Memory B cell (primary cell): ENCODE data around the gene NISCH.
A peak's percentile ranks its signal among the peaks of the same experiment; 100 is the strongest.

ENCODE experiments used
- ATAC-seq: fragments of 150-1000 bp; cut with Tn5 transposase; 2 replicates; pipeline ENCODE4 v1.10.0; 2021; ENCODE audit warnings: low read depth, mild to moderate bottlenecking, moderate library complexity
- DNase-seq, 2 donors: peaks; one replicate each; pipeline ENCODE4 v3.0.0; 2022; ENCODE audit warnings: low spot score in 2 of 2
- H3K27ac Mint-ChIP-seq: one replicate; pipeline ENCODE4 v1.8.0; 2022; ENCODE audit warnings: mild to moderate bottlenecking, moderate library complexity, mixed read lengths
- H3K27me3 Mint-ChIP-seq: one replicate; pipeline ENCODE4 v1.8.0; 2022; ENCODE audit warnings: mixed read lengths
- H3K36me3 Mint-ChIP-seq: one replicate; pipeline ENCODE4 v1.8.0; 2022; ENCODE audit warnings: mild to moderate bottlenecking, mixed read lengths
- H3K4me1 Mint-ChIP-seq: one replicate; pipeline ENCODE4 v1.8.0; 2022; ENCODE audit warnings: mixed read lengths
- H3K4me3 Mint-ChIP-seq: one replicate; pipeline ENCODE4 v1.8.0; 2022; ENCODE audit warnings: mild to moderate bottlenecking, moderate library complexity, mixed read lengths
- H3K9me3 Mint-ChIP-seq: one replicate; pipeline ENCODE4 v1.8.0; 2022; ENCODE audit warnings: mixed read lengths

The NISCH gene

DNA sequence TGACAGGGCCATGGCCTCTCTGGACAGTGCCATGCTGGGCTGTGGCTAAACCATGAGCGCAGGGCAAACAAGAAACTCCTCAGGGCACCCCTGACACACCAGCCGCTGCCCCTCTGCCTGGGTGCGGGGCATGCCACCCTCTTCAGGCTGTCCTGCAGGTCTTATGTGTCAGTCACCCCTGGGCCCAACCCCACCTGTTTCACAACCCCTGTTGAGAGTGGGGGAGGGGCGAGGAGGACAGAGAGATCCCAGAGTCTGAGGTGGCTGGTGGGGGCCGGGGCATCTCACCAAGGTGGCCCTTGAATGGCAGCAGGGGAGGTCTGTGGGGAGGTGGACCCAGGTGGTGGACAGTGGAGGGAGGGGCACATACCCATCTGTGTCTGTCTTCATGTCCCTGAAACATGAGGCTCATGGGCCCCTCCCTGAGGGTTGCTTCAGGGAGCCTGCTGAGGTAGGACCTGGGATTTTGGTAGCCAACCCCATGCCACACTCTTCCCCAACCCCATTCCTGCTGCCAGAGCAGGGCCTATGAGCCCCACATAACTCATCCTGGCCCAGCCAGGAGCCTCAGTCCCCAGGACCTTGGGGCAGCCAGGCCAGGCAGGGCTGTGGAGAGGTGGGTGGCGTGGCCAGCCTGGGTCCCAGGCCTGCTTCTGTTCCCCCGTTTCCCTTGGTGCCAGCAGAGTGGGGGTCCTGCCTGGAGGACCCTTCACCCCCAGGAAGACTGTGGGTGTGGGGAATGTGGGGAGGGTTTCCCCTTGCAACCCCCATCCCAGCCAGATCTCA, 38.0 kb downstream of the NISCH start:
- H3K36me3 Mint-ChIP-seq, result peaks cover 7% of the 10 kb centered on the region
- no peaks in the 10 kb centered on the region for H3K9me3 Mint-ChIP-seq
- H3K27ac Mint-ChIP-seq, result no peak overlapping the region
- peaks cover 4% of the 10 kb centered on the region for H3K4me1 Mint-ChIP-seq
- ATAC-seq (no peak), DNase-seq (no peak)
- no peak overlapping the region for H3K4me3 Mint-ChIP-seq
- H3K27me3 Mint-ChIP-seq, result no peaks in the 10 kb centered on the region

DNA sequence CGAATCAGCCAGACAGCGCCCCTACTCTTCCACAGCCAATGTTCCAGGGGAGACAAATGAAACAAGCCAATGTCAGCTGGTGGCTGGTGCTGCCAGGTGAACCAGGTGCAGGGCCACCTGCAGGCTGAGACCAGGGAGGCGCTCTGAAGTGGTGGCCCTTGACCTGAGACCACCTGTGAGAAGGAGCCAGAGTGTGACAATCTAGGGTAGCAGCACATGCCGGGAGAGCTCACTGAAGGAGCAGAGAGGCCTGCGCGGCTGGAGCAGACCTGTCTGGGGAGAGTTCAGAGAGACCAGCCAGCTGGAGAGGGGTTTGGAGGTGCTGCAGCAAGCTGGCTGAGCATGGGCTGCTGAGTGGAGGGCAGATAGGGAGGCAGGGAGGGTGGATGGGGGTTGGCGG, 39.0 kb downstream of the NISCH start:
- Mint-ChIP-seq H3K36me3 (peaks cover 7% of the 10 kb centered on the region), H3K4me3 (no peak overlapping the region), H3K27me3 (no peaks in the 10 kb centered on the region), H3K9me3 (no peaks in the 10 kb centered on the region), H3K27ac (no peak overlapping the region), H3K4me1 (peaks cover 14% of the 10 kb centered on the region)
- DNase-seq (no peak), ATAC-seq (no peak)

DNA sequence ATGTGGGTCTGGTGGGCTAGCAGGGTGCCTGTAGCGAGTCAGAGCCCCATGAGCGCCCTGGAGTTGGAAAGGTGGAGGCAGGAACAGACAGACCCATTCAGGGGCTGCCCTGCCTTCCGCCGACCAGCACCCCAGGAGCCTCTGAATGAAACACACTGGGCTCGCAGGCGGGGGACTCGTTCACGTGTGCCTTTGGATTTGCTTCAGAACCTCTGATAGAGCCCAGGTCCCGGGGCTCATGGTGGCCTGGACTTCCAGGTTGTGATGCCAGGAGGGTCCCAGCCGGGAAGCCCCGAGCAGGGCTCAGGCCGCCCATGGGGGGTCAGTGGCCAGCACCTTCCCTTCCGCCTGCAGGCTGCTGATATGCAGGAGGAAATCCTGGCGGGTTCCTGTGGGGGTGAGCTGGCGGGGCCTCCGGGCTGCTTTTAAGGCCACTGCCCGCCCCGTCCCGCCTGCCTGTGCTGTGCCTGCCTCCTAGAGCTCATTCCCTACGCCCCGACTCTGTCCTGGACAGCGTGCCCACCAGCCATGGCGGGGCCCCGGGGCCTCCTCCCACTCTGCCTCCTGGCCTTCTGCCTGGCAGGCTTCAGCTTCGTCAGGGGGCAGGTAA, 39.6 kb downstream of the NISCH start, which contains the start of gene STAB1:
TSS of gene STAB1 (plus strand) at position 453 of the 610 bp plus-strand sequence. CDS start at position 529, 76 bp downstream.
- H3K36me3 Mint-ChIP-seq, result peaks cover 7% of the 10 kb centered on the region
- DNase-seq (no peak), ATAC-seq (no peak)
- no peak within 1 kb of the TSS for H3K27ac Mint-ChIP-seq
- no peaks in the 10 kb centered on the region for H3K9me3 Mint-ChIP-seq
- peaks cover 14% of the 10 kb centered on the region for H3K4me1 Mint-ChIP-seq
- no peaks in the 10 kb centered on the region for H3K27me3 Mint-ChIP-seq
- H3K4me3 Mint-ChIP-seq, result no peak within 1 kb of the TSS

- DNase-seq, result no peak
- H3K36me3 Mint-ChIP-seq, result peaks cover 5% of the 10 kb centered on the region
- peaks cover 16% of the 10 kb centered on the region for H3K4me1 Mint-ChIP-seq
- H3K9me3 Mint-ChIP-seq, result no peaks in the 10 kb centered on the region
- no peaks in the 10 kb centered on the region for H3K27me3 Mint-ChIP-seq
- H3K27ac Mint-ChIP-seq, result no peak overlapping the region
- ATAC-seq, result no peak
- no peak overlapping the region for H3K4me3 Mint-ChIP-seq
Measured at GRCh38 chr3:52495777-52496602, 40.6 kb downstream of the NISCH start.

GRCh38 chr3:52498137-52499054, 43.0 kb downstream of the NISCH start:
- no peaks in the 10 kb centered on the region for H3K27me3 Mint-ChIP-seq
- no peak overlapping the region for H3K27ac Mint-ChIP-seq
- H3K36me3 Mint-ChIP-seq, result no peaks in the 10 kb centered on the region
- ATAC-seq (peak; percentile 89), DNase-seq (peak in 1 of 2 donors; percentile 16)
- H3K4me1 Mint-ChIP-seq, result peaks cover 16% of the 10 kb centered on the region
- H3K9me3 Mint-ChIP-seq, result no peaks in the 10 kb centered on the region
- H3K4me3 Mint-ChIP-seq, result peak overlapping the region; percentile 34

DNA sequence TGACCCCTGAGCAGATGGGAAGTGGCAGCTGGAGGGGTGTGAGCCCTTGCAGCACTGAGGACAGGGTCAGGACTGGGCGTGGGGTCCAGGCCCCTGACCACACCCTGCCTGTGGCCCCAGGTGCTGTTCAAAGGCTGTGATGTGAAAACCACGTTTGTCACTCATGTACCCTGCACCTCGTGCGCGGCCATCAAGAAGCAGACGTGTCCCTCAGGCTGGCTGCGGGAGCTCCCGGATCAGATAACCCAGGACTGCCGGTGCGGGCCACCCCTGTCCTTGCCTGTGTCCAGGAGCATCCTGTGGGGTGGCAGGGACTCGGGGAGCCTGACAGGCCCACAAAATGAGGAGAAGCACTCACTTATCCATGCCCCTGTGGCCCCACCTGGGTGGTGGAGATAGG, 45.6 kb downstream of the NISCH start:
- H3K9me3 Mint-ChIP-seq, result no peaks in the 10 kb centered on the region
- H3K27me3 Mint-ChIP-seq, result no peaks in the 10 kb centered on the region
- peaks cover 12% of the 10 kb centered on the region for H3K4me1 Mint-ChIP-seq
- no peak overlapping the region for H3K4me3 Mint-ChIP-seq
- H3K27ac Mint-ChIP-seq, result no peak overlapping the region
- DNase-seq (no peak), ATAC-seq (no peak)
- H3K36me3 Mint-ChIP-seq, result no peaks in the 10 kb centered on the region

DNA sequence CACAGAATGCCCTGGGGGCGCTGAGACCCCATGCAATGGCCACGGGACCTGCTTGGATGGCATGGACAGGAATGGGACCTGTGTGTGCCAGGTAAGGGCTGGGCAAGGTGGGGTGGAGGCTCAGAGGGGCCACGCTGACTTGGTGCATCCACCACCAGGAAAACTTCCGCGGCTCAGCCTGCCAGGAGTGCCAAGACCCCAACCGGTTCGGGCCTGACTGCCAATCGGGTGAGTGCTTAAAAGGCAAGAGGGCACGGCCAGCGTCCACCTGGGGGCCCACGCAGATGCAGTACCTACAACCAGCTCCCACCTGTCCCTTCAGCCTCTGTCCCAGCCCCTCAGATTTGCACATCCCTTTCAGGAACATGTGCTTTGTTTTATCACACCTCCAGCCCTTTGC, 46.6 kb downstream of the NISCH start:
- Mint-ChIP-seq H3K27me3 (no peaks in the 10 kb centered on the region), H3K9me3 (no peaks in the 10 kb centered on the region), H3K4me1 (peaks cover 12% of the 10 kb centered on the region), H3K27ac (no peak overlapping the region), H3K4me3 (no peak overlapping the region), H3K36me3 (no peaks in the 10 kb centered on the region)
- ATAC-seq (no peak), DNase-seq (no peak)

- no peaks in the 10 kb centered on the region for H3K9me3 Mint-ChIP-seq
- peaks cover 2% of the 10 kb centered on the region for H3K27me3 Mint-ChIP-seq
- no peak overlapping the region for H3K27ac Mint-ChIP-seq
- no peaks in the 10 kb centered on the region for H3K36me3 Mint-ChIP-seq
- peaks cover 14% of the 10 kb centered on the region for H3K4me1 Mint-ChIP-seq
- no peak overlapping the region for H3K4me3 Mint-ChIP-seq
- no peak for ATAC-seq
- no peak for DNase-seq
Measured at GRCh38 chr3:52502808-52503350, 47.5 kb downstream of the NISCH start.

DNA sequence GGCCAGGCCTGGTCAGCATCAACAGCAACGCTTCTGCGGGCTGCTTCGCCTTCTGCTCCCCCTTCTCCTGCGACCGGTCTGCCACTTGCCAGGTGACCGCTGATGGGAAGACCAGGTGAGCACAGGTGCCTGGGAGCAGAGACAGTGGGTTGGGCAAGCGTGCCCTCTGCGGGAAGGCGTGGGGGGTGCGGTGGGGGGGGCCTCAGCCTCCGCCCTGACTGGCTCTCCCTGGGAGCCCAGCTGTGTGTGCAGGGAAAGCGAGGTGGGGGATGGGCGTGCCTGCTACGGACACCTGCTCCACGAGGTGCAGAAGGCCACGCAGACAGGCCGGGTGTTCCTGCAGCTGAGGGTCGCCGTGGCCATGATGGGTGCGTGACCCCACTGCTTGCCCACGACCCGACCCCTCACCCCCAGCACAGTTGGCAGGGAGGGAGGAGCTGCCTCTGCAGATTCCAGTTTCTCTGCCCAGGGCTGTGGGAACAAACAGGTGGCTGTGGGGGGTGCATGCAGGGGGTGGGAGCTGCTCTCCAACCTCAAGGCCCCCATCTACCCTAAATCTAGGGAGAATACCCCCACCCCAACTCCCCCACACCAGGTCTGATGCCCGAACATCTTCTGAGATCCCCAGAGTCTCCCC, 48.5 kb downstream of the NISCH start:
- H3K27me3 Mint-ChIP-seq, result peaks cover 2% of the 10 kb centered on the region
- no peak overlapping the region for H3K4me3 Mint-ChIP-seq
- DNase-seq (no peak), ATAC-seq (no peak)
- H3K9me3 Mint-ChIP-seq, result no peaks in the 10 kb centered on the region
- peaks cover 9% of the 10 kb centered on the region for H3K4me1 Mint-ChIP-seq
- H3K36me3 Mint-ChIP-seq, result no peaks in the 10 kb centered on the region
- no peak overlapping the region for H3K27ac Mint-ChIP-seq

- ATAC-seq, result no peak
- H3K36me3 Mint-ChIP-seq, result no peaks in the 10 kb centered on the region
Measured at GRCh38 chr3:52504977-52505376, 49.6 kb downstream of the NISCH start.

DNA sequence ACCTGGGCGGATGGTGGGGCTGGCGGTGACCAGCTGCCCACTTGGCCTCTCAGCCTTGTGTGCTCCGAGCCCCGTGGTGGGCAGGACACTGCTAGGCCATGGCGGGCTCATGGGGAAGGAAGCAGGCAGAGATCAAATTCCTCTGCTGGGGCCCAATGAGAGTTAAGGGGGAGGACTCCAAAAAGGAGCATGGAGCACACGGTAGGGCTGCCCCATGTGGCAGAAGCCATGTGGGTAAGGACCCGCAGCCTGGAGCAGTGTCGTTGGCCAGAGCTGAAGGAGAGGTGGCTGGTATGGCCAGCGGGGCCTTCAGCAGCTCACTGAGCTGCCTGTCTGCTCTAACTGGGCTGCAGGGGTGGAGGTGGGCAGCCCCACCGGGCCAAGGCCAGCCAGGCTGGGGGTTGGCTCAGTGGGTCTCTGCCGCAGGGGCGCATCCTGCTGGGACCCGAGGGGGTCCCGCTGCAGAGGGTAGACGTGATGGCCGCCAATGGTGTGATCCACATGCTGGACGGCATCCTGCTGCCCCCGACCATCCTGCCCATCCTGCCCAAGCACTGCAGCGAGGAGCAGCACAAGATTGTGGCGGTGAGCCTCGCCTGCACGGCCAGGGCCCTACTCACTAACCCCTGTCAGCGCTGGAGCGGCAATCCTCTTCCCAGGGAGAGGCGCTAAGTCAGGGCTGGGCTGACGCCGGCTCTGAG, 51.0 kb downstream of the NISCH start:
- Mint-ChIP-seq H3K4me1 (peaks cover 2% of the 10 kb centered on the region), H3K36me3 (no peaks in the 10 kb centered on the region), H3K27ac (no peak overlapping the region), H3K4me3 (no peak overlapping the region), H3K27me3 (peaks cover 2% of the 10 kb centered on the region), H3K9me3 (no peaks in the 10 kb centered on the region)
- DNase-seq (no peak), ATAC-seq (no peak)

More at GRCh38 chr3:52504977-52505376, 49.6 kb downstream of the NISCH start:
- H3K27me3 Mint-ChIP-seq, result peaks cover 2% of the 10 kb centered on the region
- no peak overlapping the region for H3K4me3 Mint-ChIP-seq
- no peak overlapping the region for H3K27ac Mint-ChIP-seq
- peaks cover 4% of the 10 kb centered on the region for H3K4me1 Mint-ChIP-seq
- no peaks in the 10 kb centered on the region for H3K9me3 Mint-ChIP-seq
- no peak for DNase-seq

- DNase-seq, result no peak
- Mint-ChIP-seq H3K27me3 (peaks cover 2% of the 10 kb centered on the region), H3K36me3 (no peaks in the 10 kb centered on the region), H3K4me1 (peaks cover 2% of the 10 kb centered on the region), H3K27ac (no peak overlapping the region), H3K9me3 (no peaks in the 10 kb centered on the region), H3K4me3 (no peak overlapping the region)
- no peak for ATAC-seq
Measured at GRCh38 chr3:52507359-52507758, 52.0 kb downstream of the NISCH start.
